ENCODE measurements around the gene APLP2.
"Not testable (repeated sequence)": the region's sequence is repeated elsewhere in the genome, so short reads cannot be mapped to it uniquely, and the experiment has no call there.

APLP2 gene

GRCh38 chr11:130062026-130062425 lies 7.7 kb upstream of the APLP2 start:
- DNase-seq: no peak

GRCh38 chr11:130063451-130063850 lies 6.2 kb upstream of the APLP2 start:
- no peak for DNase-seq

GRCh38 chr11:130064596-130064995 lies 5.1 kb upstream of the APLP2 start:
- DNase-seq: no peak

GRCh38 chr11:130066338-130066737 lies 3.4 kb upstream of the APLP2 start:
- DNase-seq: no peak

- no peak for DNase-seq
These were observed 1.1 kb upstream of the APLP2 start for GRCh38 chr11:130068546-130068985.

- peak; percentile 92 for DNase-seq
These were observed 572 bp upstream of the APLP2 start for GRCh38 chr11:130068986-130069658.

- DNase-seq: peak; percentile 71
These were observed 583 bp downstream of the APLP2 start for GRCh38 chr11:130070109-130070845.

GRCh38 chr11:130070846-130071200 lies 1.1 kb downstream of the APLP2 start:
- DNase-seq: no peak

GRCh38 chr11:130071211-130071712 lies 1.6 kb downstream of the APLP2 start:
- DNase-seq: peak; percentile 38

- DNase-seq: no peak
These were observed 5.0 kb downstream of the APLP2 start for GRCh38 chr11:130074736-130075135.

- no peak for DNase-seq
These were observed 7.2 kb downstream of the APLP2 start for GRCh38 chr11:130076778-130077481.

GRCh38 chr11:130077671-130078070 lies 8.0 kb downstream of the APLP2 start:
- no peak for DNase-seq

GRCh38 chr11:130078080-130078479 lies 8.4 kb downstream of the APLP2 start:
- DNase-seq: no peak

- no peak for DNase-seq
These were observed 16.1 kb downstream of the APLP2 start for GRCh38 chr11:130085671-130086290.

GRCh38 chr11:130086669-130087068 lies 17.0 kb downstream of the APLP2 start:
- DNase-seq: no peak

- DNase-seq: no peak
These were observed 17.7 kb downstream of the APLP2 start for GRCh38 chr11:130087294-130087926.

GRCh38 chr11:130088217-130088616 lies 18.5 kb downstream of the APLP2 start:
- no peak for DNase-seq

- DNase-seq: no peak
These were observed 19.4 kb downstream of the APLP2 start for GRCh38 chr11:130088919-130089673.

GRCh38 chr11:130089674-130090073 lies 20.0 kb downstream of the APLP2 start:
- DNase-seq: no peak

GRCh38 chr11:130090517-130090916 lies 20.8 kb downstream of the APLP2 start:
- not testable (repeated sequence) for DNase-seq

- not testable (repeated sequence) for DNase-seq
These were observed 21.5 kb downstream of the APLP2 start for GRCh38 chr11:130091169-130091568.

GRCh38 chr11:130092661-130093060 lies 23.0 kb downstream of the APLP2 start:
- no peak for DNase-seq

All from retina (tissue), 1 donor.